Limb (tissue), 2 donors: ENCODE measurements around the gene MYO18B.

ENCODE experiments used
- DNase-seq, 2 donors: peaks; one replicate each; pipeline ENCODE4 v3.0.0-alpha.2; 2016; ENCODE audit errors: extremely low spot score in 2 of 2

Gene MYO18B

DNA sequence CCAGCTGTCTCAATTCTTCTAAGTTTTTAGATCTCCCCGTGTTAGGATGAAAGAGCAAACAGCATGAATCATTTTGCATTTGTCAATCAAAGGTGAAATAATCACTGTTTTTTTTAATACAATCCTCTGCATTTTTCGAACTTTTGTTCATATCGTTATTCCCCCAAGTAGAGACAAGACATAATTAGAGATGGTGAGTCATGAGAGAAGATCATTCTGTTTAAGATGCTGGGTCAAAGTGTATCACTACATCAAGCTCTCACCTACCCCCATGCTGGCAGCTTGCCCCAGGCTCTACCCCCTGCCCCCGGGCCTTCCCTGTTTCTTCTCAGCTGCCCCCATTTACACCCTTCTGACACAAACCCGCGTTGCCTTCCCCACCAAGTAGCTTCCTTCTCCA is 30.5 kb upstream of the MYO18B start:
- DNase-seq, result no peak

DNA sequence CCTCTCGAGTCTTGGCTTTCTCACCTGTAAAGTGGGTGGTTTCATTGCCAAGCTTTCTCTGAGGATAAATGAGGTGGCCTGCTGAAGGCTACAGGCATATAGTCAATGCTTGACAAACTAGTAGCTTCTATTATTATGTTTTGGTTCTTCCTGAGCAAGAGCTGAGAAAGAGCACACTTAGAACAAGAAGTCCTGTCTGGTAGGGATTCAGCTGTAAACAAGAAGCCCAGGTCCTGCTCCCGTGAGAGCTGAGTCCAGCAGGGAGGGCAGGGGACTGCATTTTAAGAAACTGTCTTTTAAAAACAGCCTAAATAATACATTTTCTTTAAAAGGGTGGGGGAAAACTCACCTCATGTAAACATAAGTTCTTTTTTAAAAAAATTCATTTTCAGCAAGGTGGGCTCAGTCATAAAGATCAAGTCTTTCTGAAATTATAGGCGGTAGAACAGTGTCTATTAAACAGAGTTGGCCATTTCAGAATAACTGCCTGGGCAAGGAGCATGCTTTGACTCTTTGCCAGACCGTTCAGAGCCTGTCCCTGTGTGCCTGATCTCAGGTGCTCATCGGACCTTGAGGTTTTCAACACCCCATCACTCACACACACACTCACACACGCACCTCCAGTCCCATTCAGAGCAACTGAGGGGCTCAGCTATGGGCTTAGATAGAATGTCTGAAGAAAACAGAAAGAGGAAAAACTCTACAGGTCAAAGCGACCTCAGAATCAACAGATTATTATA is 29.2 kb upstream of the MYO18B start:
- no peak for DNase-seq

DNA sequence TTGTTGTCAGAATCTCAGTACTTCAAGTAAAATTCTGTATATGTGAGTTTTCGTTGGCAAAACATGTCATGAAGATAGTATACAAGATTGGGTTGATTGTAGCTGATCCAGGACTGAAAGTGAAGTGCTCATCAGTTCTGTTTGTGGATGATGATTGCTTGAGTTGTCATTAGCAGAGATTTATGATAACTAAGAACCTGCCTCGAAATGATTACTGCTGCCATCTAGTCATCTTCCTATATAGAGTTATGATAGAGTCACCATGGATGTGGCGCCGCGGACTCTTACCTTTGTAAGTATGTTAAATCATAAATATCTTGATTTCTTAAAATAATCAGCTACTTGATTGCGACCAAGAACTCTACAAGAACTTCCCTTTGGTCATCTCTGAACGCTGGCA is 27.9 kb upstream of the MYO18B start:
- DNase-seq, result no peak

DNA sequence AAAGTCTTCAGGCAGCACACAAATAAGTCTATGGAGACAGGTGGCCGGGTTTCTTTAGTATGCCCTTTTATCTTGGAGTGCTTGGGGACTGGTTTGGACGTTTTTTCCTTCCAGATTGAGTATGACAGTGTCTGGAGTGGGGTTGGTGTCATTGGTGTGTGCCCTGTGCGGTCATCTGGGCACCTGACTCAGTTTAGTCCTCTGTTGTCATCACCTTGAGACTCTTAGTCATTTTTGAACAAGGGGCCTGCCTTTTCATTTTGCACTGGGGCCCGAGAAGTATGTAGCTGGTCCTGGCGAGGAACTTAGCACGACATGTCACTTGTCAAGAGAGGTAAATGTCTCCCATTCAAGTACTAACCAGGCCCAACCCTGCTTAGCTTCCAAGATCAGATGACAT is 27.2 kb upstream of the MYO18B start:
- no peak for DNase-seq

- DNase-seq, result no peak
Measured at GRCh38 chr22:25716637-25717036, 25.4 kb upstream of the MYO18B start.

GRCh38 chr22:25718135-25718840 is 23.7 kb upstream of the MYO18B start:
- no peak for DNase-seq

DNA sequence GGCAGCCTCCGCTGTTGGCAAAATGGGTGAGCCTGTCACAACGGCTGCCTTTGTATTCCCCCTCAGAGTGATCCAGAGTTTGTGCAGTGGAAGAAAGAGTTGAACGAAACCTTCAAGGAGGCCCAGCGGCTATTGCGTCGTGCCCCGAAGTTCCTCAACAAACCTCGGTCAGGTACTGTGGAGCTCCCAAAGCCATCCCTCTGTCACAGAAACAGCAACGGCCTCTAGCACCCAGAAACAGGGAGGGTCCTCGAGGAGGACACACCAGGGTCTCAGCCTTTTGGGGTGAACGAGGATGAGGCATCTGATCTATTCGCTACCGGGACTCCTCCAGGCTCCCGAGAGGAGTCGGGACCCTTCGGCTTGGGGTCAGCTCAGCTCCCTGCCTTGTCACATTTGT is 19.8 kb upstream of the MYO18B start:
- DNase-seq, result no peak

- no peak for DNase-seq
Measured at GRCh38 chr22:25722626-25723025, 19.4 kb upstream of the MYO18B start.

GRCh38 chr22:25726241-25726640 is 15.7 kb upstream of the MYO18B start:
- no peak for DNase-seq

GRCh38 chr22:25728071-25728470 is 13.9 kb upstream of the MYO18B start:
- no peak for DNase-seq

- no peak for DNase-seq
Measured at GRCh38 chr22:25729016-25729995, 12.7 kb upstream of the MYO18B start.

- no peak for DNase-seq
Measured at GRCh38 chr22:25735650-25736049, 6.3 kb upstream of the MYO18B start.

DNA sequence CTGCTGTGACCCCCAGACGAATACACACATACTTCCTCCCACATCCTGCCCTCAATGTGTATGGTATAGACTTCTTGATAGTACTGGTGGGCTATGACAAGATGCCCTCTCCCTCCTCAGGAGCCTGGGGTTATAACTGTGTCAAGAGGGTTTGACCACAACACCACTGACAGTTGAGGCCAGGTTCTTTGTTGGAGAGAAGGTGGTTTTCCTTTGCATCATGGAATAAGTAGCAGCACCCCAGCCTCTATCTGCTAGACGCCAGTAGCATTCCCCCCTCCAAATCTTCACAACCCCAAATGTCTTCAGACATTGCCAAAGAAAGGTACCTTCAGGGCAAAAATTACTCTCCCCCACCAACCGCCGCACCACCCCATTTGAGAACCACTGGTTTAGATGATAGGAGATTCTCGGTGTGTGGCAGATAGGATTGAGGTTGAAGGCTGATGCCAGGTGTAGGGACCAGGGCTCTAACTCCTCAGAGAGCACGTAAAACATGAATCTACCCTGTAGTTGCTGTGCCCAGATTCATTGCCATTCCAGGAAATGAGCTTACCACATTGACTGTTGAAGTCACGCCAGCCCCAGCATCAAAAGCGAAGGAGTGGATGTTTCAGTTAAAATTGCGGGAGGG is 5.5 kb upstream of the MYO18B start:
- DNase-seq, result no peak

DNA sequence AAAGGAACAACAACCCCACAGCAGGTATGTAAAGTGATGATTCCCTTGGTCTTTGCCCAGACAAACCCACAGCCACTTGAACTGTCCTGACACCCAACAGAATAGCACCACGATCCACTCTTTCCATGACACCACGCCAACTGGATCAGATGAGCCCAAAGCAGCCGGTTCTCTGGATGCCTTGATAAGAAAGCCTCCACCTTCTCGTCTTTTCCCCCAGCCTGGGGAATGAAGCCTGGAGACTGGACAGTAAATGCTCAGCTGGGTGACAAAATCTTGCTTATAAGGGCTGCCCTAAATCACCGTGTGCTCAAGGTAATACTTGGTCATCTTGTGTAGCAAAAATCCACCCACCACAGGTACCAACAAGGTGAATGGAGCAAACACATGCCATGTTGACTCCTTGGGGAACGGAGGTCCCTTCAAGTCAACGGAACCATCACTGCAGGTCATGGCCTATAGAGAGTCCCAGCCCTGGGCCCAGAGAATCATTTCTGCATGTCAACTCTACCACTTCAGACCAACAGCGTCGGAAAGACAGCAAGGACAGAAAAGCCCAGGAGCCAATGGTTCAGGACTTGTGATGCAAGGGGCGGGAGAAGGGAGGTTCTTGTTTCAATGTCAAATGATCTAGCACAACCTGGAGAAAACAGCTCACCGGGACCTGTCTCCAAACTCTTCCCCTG is 2.2 kb upstream of the MYO18B start:
- DNase-seq, result no peak

GRCh38 chr22:25742918-25743708 is 1.1 kb downstream of the MYO18B start:
- DNase-seq, result no peak

- DNase-seq, result no peak
Measured at GRCh38 chr22:25744694-25745093, 2.7 kb downstream of the MYO18B start.

DNA sequence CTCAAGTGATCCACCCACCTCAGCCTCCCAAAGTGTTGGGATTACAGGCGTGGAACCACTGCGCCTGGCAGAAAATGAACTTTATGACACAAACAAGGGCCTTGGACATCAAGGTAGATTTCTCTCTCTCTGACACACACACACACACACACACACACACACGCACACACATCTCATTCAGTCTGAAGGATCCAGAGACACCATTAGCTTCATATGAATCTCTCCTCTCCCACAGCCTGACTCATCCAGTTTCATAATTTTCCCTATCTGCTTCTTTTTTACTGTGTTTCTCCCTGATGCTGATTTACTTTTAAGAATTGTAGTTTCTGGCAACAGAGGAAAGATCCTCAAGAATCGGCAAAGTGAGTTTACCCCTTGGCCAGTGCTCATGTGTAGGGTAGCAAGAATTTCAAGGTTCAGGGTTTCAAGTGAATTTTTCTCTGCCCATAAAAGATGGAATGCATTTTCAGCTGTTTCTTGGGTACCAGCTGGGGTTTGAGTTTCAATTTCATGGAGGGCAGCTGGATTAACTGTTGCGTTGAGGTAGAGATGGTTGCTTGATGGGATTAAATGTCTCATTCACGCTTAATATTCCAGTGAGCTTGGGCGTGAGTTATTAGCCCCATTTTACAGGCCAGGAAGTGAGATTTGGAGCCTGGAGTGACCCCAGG is 3.5 kb downstream of the MYO18B start:
- peak in 1 of 2 donors; percentile 56 for DNase-seq

- DNase-seq, result no peak
Measured at GRCh38 chr22:25746012-25746373, 4.0 kb downstream of the MYO18B start.

DNA sequence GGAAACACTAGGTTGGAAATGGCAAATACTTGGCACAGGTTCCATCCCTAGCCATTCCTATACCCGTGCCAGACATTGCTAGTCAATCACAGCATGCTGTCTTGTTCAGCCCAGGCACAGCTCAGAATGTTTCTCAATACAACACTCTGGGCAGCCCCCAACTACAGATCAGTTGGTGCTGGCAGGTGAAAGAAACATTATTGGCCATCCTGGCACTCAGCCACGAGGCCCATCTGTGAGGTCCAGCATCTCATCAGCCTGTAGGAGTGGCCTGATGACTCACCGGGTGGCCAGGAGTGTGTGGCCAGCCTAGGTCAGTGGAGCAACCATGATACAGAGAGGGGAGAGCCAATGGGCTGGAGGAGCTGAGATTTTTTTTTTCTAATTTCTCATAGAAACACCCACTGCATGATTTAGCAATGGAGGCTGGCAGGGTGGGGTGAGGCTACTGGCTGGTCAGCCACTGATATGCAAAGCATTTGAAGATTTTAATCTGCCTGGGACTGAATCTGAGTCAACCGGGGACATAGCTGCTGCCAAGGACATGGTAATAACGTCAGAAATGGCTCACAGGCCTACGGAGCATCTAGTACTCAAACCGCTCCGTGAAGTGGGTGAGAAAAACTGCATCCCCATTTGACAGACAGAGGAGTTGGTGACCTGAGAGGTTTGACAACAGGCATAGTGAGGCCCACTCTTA is 5.4 kb downstream of the MYO18B start:
- no peak for DNase-seq
